Left ventricle myocardium superior (tissue), 1 donor: Measurements from ENCODE around the gene THADA. TPM values are rescaled to one million over a fixed set of nuclear protein-coding genes. Genes with fewer than 3 reads are reported as not detected.

Experiments
- ATAC-seq: fragments of 200-7000 bp; cut with Tn5 transposase; one replicate; pipeline ENCODE4 v1.9.1; 2020; ENCODE audit warnings: mild to moderate bottlenecking, moderate library complexity
- DNase-seq: peaks from one replicate; pipeline ENCODE4 v3.0.0-alpha.2; 2020
- intact Hi-C: fragments of 100-400 bp; cut with micrococcal nuclease; formaldehyde crosslinking; loops from one replicate; pipeline ENCODE4 v1.11.0; 2022
- total RNA-seq: library from RNA; stranded (reverse); fragmentation: NEBNext Ultra II Directional; extraction: Animal tissue kit (Norgen Biotek cat#: 25700); gene quantifications from one replicate; pipeline ENCODE4 v1.2.1, GENCODE V29; 2021
- donor health status: DM: no; HTN: yes; CAD: no; lungs with severe emphysema.

Gene THADA
- total RNA-seq, 1 donor from 2014 or later: 12.1 TPM

GRCh38 chr2:43384143-43384542 lies 211.7 kb downstream of the THADA start:
- no peak for ATAC-seq
- no peak for DNase-seq
- intact Hi-C loops: no loop called here

- no peak for ATAC-seq
- no peak for DNase-seq
- intact Hi-C loops: no loop called here
These were observed 212.3 kb downstream of the THADA start for GRCh38 chr2:43383533-43383932.

- intact Hi-C loops: no loop called here
- no peak for DNase-seq
- no peak for ATAC-seq
These were observed 216.3 kb downstream of the THADA start for GRCh38 chr2:43379494-43379893.

- intact Hi-C loops: no loop called here
- ATAC-seq: no peak
These were observed 218.5 kb downstream of the THADA start for GRCh38 chr2:43377327-43377726.

GRCh38 chr2:43376523-43377198 lies 219.2 kb downstream of the THADA start:
- ATAC-seq: peak; percentile 16
- DNase-seq: no peak
- intact Hi-C loops: no loop called here

More at GRCh38 chr2:43377327-43377726, 218.5 kb downstream of the THADA start:
- no peak for DNase-seq

- DNase-seq: no peak
- peak; percentile 70 for ATAC-seq
- intact Hi-C loops: no loop called here
These were observed 219.9 kb downstream of the THADA start for GRCh38 chr2:43375746-43376522.

DNA sequence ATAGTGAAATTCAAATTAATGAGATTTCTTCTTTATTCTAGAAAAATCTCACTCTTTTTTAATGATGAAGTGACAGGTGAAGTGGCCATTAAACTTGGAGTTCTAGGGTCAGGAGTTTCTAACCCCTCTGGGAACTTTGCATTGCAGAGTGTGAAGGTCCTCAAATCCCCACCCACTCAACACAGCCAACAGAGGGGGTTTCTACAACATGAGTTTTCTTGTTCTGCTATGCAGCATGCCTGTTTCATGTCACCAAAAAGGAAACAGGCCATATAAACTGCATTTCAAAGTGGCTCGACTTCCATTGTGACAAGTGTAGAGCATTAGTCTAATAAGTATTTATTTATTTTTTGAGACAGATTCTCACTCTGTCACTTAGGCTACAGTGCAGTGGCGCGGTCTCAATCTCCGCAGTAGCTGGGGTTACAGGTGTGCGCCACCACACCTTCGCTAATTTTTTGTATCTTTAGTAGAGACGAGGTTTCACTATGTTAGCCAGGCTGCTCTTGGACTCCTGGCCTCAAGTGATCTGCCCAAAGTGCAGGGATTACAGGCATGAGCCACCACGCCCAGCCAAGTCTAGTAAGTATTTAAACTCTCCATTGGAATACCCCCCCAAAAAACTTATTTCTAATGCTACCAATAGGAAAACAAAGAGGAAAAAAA lies 223.3 kb downstream of the THADA start:
- intact Hi-C loops: no loop called here
- DNase-seq: no peak

GRCh38 chr2:43370705-43371104 lies 225.1 kb downstream of the THADA start:
- ATAC-seq (peak; percentile 62), DNase-seq (no peak)
- intact Hi-C loops: no loop called here

More for the DNA sequence above, 223.3 kb downstream of the THADA start:
- no peak for ATAC-seq

DNA sequence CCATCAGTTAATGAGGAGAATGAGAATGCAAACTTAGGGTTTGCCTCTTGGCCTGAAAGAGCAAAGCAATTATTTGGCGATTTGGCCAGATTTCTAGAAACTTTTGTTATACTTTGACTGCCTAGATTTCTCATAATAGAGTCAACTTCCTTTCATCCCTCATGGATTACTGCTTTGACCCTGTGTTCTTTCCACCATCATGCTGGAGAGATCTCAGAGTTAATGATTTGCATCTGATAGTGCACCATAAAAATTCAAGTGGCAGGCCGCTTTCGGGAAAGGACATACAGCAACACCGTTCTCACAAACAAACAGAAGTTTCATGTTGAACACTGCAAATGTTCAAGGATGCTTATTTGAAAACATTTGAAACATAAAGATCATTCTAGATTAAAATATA lies 225.7 kb downstream of the THADA start:
- ATAC-seq: no peak
- intact Hi-C loops: no loop called here
- no peak for DNase-seq

DNA sequence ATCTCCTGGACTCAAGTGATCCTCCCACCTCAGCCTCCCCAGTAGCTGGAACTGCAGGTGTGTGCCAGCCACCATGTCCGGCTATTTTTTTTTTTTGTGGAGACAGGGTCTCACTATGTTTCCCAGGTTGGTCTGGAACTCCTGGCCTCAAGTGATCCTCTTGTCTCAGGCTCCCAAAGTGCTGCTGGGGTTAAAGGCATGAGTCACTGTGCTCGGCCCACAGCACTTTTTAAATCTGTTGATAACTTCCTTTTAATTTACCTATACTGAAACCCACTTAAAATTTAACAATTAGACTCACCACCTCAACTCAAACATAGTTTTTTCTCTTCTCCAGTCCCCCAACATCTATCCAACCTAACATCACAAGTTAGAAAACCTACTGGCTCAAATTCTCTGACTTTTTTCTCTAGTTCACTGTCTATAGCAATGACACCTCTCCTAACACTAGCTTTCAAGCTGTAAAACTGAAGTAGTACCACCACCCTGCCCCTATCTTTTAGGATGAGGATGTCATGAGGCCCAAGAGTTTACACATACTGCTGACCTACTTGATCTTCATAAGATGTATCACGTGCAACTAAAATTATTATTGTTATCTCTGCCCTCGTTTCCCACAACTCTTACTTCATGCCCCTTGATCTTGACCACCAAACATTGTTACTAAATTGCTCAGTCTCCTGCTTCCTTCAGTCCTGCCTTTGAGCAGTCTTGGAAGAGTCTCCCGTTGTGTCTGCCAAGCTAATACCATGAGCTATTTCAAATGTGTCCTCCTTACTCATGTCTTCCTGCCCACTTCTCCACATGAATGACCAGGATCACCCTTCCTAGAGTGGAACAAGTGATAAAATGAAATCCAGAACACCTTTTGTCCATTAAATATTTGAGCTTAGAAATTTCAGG lies 227.1 kb downstream of the THADA start:
- intact Hi-C loops: no loop called here
- DNase-seq (no peak), ATAC-seq (no peak)

DNA sequence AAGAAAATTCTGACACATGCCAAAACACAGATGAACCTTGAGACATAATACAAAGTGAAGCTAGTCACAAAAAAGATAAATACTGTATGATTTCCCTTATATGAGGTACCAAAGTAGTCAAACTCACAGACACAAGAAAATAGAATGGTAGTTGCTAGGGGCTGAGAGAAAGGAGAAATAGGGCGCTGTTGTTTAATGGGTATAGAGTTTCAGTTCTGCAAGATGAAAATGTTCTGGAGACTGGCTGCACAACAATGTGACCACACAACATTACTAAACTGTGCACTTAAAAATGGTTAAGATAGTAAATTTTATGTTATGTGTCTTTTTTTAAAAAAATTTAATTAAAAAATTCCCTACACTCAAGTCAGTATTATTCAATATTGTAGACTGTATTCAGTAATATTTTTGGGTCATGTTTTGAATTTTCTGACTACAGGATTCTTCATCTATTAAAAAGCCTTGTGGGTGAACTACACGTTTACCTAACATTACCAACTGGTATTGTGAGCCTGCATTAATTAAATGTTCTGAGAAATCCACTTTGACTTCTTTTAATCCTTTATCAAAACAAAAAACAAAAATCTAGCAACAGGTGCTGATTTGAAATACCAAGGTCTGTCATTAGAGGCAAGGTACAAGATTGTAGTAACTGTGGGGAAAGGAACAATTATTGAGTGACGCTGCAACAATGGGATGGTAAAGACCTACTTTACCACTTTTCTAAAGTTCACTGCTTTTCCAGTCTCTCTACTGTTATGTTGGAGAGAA lies 228.6 kb downstream of the THADA start:
- ATAC-seq: no peak
- intact Hi-C loops: no loop called here

DNA sequence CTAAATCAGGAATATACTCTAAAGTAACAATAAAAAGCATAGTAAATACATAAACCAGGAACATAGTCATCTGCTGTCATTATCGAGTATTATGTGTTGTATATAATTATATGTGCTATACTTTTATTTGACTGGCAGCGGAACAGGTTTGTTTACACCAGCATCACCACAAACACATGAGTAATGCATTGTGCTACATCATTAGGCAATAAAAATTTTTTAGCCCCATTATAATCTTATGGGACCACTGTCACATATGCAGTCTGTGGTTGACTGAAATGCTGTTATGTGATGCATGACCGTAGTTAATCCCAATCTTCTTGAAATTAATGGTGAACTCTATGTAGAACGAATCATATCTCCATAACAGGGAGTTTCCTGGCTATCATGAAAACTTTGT lies 232.7 kb downstream of the THADA start:
- intact Hi-C loops: no loop called here
- ATAC-seq: no peak
- no peak for DNase-seq

More for the DNA sequence above, 228.6 kb downstream of the THADA start:
- no peak for DNase-seq

DNA sequence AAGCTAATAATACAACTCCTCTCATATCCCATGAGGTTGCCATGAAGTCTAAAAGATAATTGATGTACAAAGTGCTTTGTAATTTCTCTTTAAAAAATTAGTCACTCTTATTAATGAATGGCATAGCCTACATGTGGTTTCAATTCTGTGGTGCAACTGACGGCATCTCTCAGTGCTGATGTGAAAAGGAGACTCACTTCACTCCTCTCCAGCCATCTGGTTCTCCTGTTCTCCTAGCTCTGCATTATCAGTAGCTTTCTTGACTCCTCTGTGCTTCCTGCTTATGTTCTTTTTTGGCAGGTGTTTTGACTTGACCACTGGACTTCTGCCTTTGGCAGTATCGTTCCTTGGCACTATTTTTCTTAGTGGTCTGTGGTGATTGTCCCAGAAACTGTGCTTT lies 234.6 kb downstream of the THADA start:
- DNase-seq: no peak
- intact Hi-C loops: no loop called here
- no peak for ATAC-seq

DNA sequence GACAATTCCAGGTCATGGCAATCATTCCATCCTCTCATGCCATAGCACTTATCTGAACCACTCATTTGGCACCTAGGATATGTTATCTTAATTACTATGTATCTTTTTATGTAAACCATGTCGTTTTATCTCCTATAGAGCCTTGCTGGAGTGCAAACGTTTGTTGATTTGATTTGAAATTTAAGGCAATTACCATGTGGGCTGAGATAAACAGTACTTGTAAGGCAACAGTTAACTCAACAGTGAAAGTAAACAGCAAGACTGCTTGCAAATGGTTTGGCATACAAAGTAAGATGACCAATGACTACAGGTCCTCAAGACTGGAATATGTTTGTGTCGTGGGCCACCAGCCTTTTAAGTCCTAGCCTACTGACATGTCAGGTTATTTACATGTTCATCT lies 235.7 kb downstream of the THADA start:
- ATAC-seq (no peak), DNase-seq (no peak)
- intact Hi-C loops: no loop called here

GRCh38 chr2:43358410-43359201 lies 237.2 kb downstream of the THADA start:
- ATAC-seq: peak; percentile 45
- intact Hi-C loops: no loop called here
- DNase-seq: no peak

GRCh38 chr2:43356774-43357173 lies 239.1 kb downstream of the THADA start:
- ATAC-seq: no peak
- intact Hi-C loops: no loop called here
- DNase-seq: no peak

- intact Hi-C loops: no loop called here
- ATAC-seq (no peak), DNase-seq (no peak)
These were observed 240.4 kb downstream of the THADA start for GRCh38 chr2:43355399-43355798.

- no peak for ATAC-seq
- DNase-seq: no peak
- intact Hi-C loops: no loop called here
These were observed 245.9 kb downstream of the THADA start for GRCh38 chr2:43349904-43350303.
